GM06990 (cell line): ENCODE measurements around the gene ACTL7B.
"Not testable (repeated sequence)": the region's sequence is repeated elsewhere in the genome, so short reads cannot be mapped to it uniquely, and the experiment has no call there.

Source experiments
- DNase-seq: peaks from one replicate; pipeline ENCODE4 v3.0.0-alpha.2; 2011; ENCODE audit not compliant: insufficient read length; ENCODE audit errors: extremely low read depth
- H3K27me3 ChIP-seq: replicated peaks from 2 replicates; pipeline ENCODE4 v1.6.0; 2011; ENCODE audit warnings: low read length; ENCODE audit not compliant: control insufficient read depth, insufficient read depth
- H3K36me3 ChIP-seq: 2 replicates; pipeline ENCODE4 v1.5.1; 2011; ENCODE audit warnings: low read length; ENCODE audit not compliant: control insufficient read depth, insufficient read depth
- H3K4me3 ChIP-seq: replicated peaks from 2 replicates; pipeline ENCODE4 v1.5.1; 2011; ENCODE audit warnings: low read depth, mild to moderate bottlenecking, control low read depth, low read length
- CTCF ChIP-seq: IDR thresholded peaks from 2 replicates; pipeline ENCODE4 v1.5.1; 2011; ENCODE audit warnings: low read length, control low read depth, mild to moderate bottlenecking, inconsistent platforms; ENCODE audit not compliant: insufficient read depth, poor library complexity, severe bottlenecking

ACTL7B gene

GRCh38 chr9:108897324-108898096 lies 41.7 kb upstream of the ACTL7B start:
- no peak for TF ChIP-seq CTCF

GRCh38 chr9:108894225-108894997 lies 38.6 kb upstream of the ACTL7B start:
- Histone ChIP-seq H3K27me3 (no peaks in the 10 kb centered on the region), H3K4me3 (no peak overlapping the region), H3K36me3 (peaks cover 16% of the 10 kb centered on the region)
- no peak for TF ChIP-seq CTCF
- DNase-seq, result no peak

More at GRCh38 chr9:108897324-108898096, 41.7 kb upstream of the ACTL7B start:
- DNase-seq, result no peak
- Histone ChIP-seq H3K4me3 (no peak overlapping the region), H3K36me3 (peaks cover 9% of the 10 kb centered on the region), H3K27me3 (no peaks in the 10 kb centered on the region)

GRCh38 chr9:108889649-108890067 lies 33.9 kb upstream of the ACTL7B start:
- DNase-seq, result no peak
- no peaks in the 10 kb centered on the region for H3K27me3 ChIP-seq
- peak; percentile 11 for TF ChIP-seq CTCF
- H3K4me3 ChIP-seq, result no peak overlapping the region
- H3K36me3 ChIP-seq, result peaks cover 10% of the 10 kb centered on the region

- not testable (repeated sequence) for H3K27me3 ChIP-seq, H3K4me3 ChIP-seq, H3K36me3 ChIP-seq, DNase-seq
Measured at GRCh38 chr9:108886594-108887271, 30.9 kb upstream of the ACTL7B start.

- no peak for TF ChIP-seq CTCF
- H3K4me3 ChIP-seq, result no peak overlapping the region
- H3K36me3 ChIP-seq, result peaks cover 2% of the 10 kb centered on the region
- no peaks in the 10 kb centered on the region for H3K27me3 ChIP-seq
- DNase-seq, result peak; percentile 46
Measured at GRCh38 chr9:108885643-108886348, 30.0 kb upstream of the ACTL7B start.
